DMS153 (cell line): ENCODE results near the gene SRSF5.
"Not testable (repeated sequence)": the region's sequence is repeated elsewhere in the genome, so short reads cannot be mapped to it uniquely, and the experiment has no call there.

Source experiments
- DNase-seq: peaks from one replicate; lab custom pipeline; 2025; lab: John Stamatoyannopoulos, UW

The SRSF5 gene

GRCh38 chr14:69766984-69767368 lies at the start of gene SRSF5:
Gene SRSF5 (plus strand): TSS chr14:69767142. CDS start chr14:69768157, 1,015 bp downstream.
- DNase-seq, result peak; percentile 90

DNA sequence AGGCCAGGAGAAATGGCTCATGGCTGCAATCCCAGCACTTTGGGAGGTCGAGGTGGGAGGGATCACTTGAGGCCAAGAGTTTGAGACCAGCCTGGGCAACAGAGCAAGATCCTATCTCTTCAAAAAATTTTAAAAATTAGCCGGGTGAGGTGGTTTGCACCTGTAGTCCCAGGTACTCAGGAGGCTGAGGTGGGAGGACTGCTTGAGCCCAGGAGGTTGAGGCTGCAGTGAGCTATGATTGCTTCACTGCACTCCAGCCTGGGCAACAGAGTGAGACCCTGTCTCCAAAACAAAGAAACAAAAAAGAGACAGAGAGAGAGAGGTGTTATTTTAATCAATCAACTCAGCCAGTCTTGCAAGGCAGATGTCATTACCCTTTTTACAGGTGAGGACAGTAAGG lies 48.3 kb upstream of the SRSF5 start:
- DNase-seq, result not testable (repeated sequence)

DNA sequence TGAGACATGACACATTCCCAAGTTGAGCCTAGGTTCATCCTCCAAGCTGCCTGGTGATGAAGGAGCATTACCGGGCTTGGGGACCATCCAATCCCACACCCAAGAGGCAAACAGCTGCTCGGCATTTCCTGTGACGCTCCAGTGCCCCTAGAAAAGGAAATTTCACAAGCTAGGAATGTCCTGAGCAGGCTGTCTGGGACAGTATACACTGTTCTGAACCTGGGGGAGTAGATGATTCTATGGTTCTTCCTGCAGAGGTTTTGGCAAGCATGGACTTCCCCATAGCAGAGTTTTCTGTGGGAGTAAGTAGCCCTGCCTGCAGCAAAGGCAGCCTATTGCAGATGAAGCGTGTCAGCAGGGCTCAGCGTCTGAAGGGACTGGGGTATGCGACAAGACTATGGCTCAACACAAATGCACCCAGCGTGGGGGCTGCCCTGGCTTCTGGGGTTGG lies 47.4 kb upstream of the SRSF5 start:
- DNase-seq, result no peak

DNA sequence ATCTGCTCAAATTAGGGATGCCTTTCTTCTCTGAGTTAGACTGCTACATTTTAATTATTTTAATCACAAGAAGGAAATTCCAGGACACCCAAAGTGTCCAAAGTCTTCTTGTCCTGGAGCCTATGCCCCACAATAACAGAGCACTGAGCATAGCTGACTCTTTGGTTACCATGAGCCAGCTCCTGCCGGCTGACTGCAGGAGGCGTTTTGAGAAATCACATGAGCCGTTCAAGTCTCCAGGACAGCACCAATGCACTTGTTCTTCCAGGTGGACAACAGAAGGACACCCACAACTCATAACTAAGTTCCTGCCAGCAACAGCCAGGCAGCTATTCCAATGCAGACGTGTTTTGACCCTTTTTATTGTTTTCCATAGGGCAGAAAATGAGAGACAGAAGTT lies 46.0 kb upstream of the SRSF5 start:
- no peak for DNase-seq

- DNase-seq, result peak; percentile 9
These were observed 40.0 kb upstream of the SRSF5 start for GRCh38 chr14:69726761-69727511.

DNA sequence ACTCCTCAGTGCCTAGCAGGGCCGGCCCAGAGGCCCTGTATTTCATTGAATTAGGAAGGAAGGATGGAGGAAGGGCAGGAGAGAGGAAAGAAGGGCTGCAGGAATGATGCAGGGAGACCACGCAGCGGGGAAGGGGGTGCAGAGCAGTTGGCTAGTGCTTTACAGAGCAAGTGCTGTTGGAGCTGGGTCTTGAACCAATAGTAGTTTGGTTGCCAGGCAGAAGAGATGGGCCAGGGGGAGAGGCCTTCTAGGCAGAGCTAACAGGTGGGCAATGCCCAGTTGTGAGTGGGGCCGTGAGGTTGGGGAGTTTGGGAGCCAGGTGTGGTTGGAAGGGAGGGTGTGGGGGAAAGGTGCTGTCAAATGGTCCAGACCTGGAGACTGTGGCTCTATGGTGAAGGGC lies 39.1 kb upstream of the SRSF5 start:
- DNase-seq, result no peak

GRCh38 chr14:69731919-69732598 lies 34.9 kb upstream of the SRSF5 start:
- not testable (repeated sequence) for DNase-seq

- not testable (repeated sequence) for DNase-seq
These were observed 30.5 kb upstream of the SRSF5 start for GRCh38 chr14:69736405-69736804.

DNA sequence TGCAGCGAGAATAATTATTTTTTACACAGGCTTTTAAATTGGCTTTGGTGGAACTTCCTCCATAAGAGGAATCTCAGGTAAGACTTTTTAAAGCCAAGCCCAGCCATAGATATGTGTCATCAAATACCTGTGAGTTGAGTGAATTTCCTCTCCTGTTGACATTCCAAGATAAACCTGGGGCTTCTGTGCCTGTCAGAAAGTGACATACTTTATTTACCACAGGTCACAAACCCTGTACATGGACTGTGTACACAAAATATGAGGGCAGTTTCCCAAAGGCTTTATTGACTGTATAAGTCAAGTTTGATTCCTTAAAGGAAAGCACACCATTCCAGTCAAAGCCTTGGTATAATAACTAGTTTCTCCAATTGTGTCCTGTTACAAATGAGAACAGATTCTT lies 25.9 kb upstream of the SRSF5 start:
- DNase-seq, result no peak

DNA sequence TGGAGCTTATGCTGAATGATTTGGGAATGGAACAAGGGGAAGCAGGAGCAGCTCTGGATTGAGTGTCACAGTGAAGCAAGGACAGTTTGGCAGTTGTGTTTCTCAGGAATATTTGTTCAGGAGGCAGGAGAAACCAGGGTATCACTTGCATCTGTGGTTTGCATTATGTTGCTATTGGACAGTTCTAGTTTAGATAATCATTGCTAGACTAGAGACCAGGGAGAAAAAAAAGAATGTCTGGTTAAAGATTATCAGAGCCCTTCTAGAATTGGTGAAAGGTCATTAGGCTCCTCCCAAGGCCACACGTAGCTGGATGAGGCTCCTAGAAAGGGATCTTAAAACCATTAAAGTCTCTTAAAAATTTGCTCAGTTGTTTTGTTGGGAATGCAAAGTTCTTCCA lies 17.0 kb upstream of the SRSF5 start:
- DNase-seq, result no peak

DNA sequence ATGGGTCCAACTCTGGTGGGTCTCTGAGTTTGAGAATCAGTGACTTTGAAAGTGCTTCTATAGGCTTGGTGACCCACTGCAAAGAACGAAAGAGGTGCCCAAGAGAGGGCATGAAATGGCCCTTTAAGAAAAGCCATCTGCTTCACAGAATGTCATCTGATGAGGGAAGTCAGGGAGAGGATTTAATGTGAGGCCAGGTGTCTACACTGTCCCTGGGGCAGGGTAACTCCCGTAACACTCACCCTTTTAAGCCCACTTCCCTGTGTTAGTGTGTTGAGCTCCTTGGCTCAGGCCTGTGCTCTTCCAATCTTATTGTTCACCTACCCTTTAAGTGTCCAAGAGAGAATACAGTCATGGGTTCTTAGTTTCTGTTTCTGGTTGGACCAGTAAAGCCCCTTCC lies 16.4 kb upstream of the SRSF5 start:
- no peak for DNase-seq

GRCh38 chr14:69752773-69753172 lies 14.2 kb upstream of the SRSF5 start:
- DNase-seq, result no peak

GRCh38 chr14:69753860-69754259 lies 13.1 kb upstream of the SRSF5 start:
- no peak for DNase-seq

- no peak for DNase-seq
These were observed 12.5 kb upstream of the SRSF5 start for GRCh38 chr14:69754487-69754886.

GRCh38 chr14:69755296-69755695 lies 11.6 kb upstream of the SRSF5 start:
- DNase-seq, result no peak

- DNase-seq, result no peak
These were observed 11.2 kb upstream of the SRSF5 start for GRCh38 chr14:69755784-69756183.

- DNase-seq, result no peak
These were observed 10.6 kb upstream of the SRSF5 start for GRCh38 chr14:69756298-69756697.

- no peak for DNase-seq
These were observed 6.1 kb upstream of the SRSF5 start for GRCh38 chr14:69760810-69761209.

- DNase-seq, result no peak
These were observed 3.0 kb upstream of the SRSF5 start for GRCh38 chr14:69763761-69764510.

- DNase-seq, result peak; percentile 84
These were observed 542 bp downstream of the SRSF5 start for GRCh38 chr14:69767369-69767999.

DNA sequence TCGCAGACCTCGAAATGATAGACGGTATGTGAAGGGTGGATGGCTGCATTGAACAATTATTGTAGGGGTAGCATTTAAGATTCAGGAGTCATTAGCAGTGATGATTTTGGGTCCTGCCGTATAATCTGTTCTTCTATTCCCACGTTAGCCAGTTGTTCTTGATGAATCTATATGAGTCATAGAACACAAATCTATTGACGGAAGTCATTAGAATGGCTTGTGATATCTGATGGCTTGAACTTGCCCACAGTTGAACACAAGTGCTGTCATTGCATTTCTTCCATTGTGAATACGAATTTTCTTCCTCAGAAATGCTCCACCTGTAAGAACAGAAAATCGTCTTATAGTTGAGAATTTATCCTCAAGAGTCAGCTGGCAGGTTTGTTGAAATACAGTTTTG lies 1.9 kb downstream of the SRSF5 start:
- no peak for DNase-seq

DNA sequence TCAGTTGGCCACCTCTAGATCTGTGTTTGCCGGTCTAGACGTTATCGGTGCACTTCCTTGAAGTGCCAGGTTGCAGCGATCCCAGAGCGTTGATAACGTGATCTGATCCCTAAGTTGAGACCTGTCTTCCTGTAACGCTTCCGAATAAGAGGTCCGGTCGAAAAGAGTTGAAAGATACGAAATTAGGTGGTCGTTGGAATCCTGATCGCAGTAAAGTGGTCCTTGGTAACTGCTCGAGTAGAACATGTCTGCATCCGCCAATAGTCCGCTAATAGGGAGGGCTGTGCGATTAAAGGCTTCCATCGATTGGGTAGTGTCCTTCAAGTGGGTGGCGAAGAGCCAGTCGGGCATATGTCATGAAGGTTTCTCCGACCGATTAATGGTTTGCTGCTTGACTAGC lies 2.7 kb downstream of the SRSF5 start:
- DNase-seq, result no peak
